OCI-LY7 (cell line): ENCODE results near the gene PSMC3IP. TPM values are rescaled to one million over a fixed set of nuclear protein-coding genes. Genes with fewer than 3 reads are reported as not detected.
"Not testable (repeated sequence)": the region's sequence is repeated elsewhere in the genome, so short reads cannot be mapped to it uniquely, and the experiment has no call there.

ENCODE experiments used
- BruUV-seq: library from RNA; stranded (reverse); fragments of 400-500 nt; replicated peaks from 2 replicates; lab custom pipeline; 2021; lab: Mats Ljungman, UMichigan
- CTCF ChIA-PET: fragments of 300-600 bp; sonication (Branson Sonifier 250); formaldehyde crosslinking; loops from one replicate; lab custom pipeline; 2022; ENCODE audit warnings: antibody characterized with exemption; ENCODE audit not compliant: unreplicated experiment; lab: Charles Lee
- POLR2A ChIA-PET: fragments of 300-600 bp; sonication (Branson Sonifier 250); formaldehyde crosslinking; loops from one replicate; lab custom pipeline; 2022; ENCODE audit warnings: antibody characterized with exemption; lab: Charles Lee
- DNase-seq: peaks from one replicate; pipeline ENCODE4 v3.0.0-alpha.2; 2015; ENCODE audit warnings: low spot score
- H2AFZ ChIP-seq: fragments of 200-600 bp; sonication (generic), shearing (Covaris generic); 2 replicates; pipeline ENCODE4 v1.6.1; 2014; ENCODE audit warnings: mild to moderate bottlenecking, antibody characterized with exemption, low read length, moderate library complexity
- H3K27ac ChIP-seq: fragments of 200-600 bp; sonication (generic); 2 replicates; pipeline ENCODE4 v1.5.1; 2014; ENCODE audit warnings: mixed run types, low read depth, mild to moderate bottlenecking, moderate library complexity, low read length, inconsistent platforms; ENCODE audit not compliant: poor library complexity, severe bottlenecking
- H3K36me3 ChIP-seq: fragments of 200-600 bp; sonication (generic); 2 replicates; pipeline ENCODE4 v1.6.1; 2014; ENCODE audit warnings: mild to moderate bottlenecking, antibody characterized with exemption, low read length, moderate library complexity, mixed read lengths; ENCODE audit not compliant: insufficient read depth
- H3K4me1 ChIP-seq: fragments of 200-600 bp; sonication (generic); 2 replicates; pipeline ENCODE4 v1.5.1; 2014; ENCODE audit warnings: mild to moderate bottlenecking, low read length; ENCODE audit not compliant: insufficient read depth, poor library complexity, severe bottlenecking
- H3K4me2 ChIP-seq: fragments of 200-600 bp; sonication (generic); 2 replicates; pipeline ENCODE4 v1.6.1; 2014; ENCODE audit warnings: mild to moderate bottlenecking, low read length
- H3K4me3 ChIP-seq: fragments of 200-600 bp; sonication (generic); 2 replicates; pipeline ENCODE4 v1.5.1; 2014; ENCODE audit warnings: mild to moderate bottlenecking, low read depth, low read length; ENCODE audit not compliant: poor library complexity, severe bottlenecking
- H3K79me2 ChIP-seq: fragments of 200-600 bp; sonication (generic); 2 replicates; pipeline ENCODE4 v1.6.1; 2016; ENCODE audit warnings: low read depth, mild to moderate bottlenecking, low read length, moderate library complexity, mixed read lengths; ENCODE audit not compliant: insufficient read depth
- H3K9me2 ChIP-seq: fragments of 200-600 bp; sonication (generic); 2 replicates; pipeline ENCODE4 v1.6.1; 2016; ENCODE audit warnings: mild to moderate bottlenecking, low read length, mixed read lengths; ENCODE audit not compliant: insufficient read depth
- H3K9me3 ChIP-seq: fragments of 200-600 bp; sonication (generic); 2 replicates; pipeline ENCODE4 v1.6.1; 2014; ENCODE audit warnings: mild to moderate bottlenecking, mixed run types, low read length, mixed read lengths
- H4K20me1 ChIP-seq: fragments of 200-600 bp; sonication (generic); 2 replicates; pipeline ENCODE4 v1.6.1; 2014; ENCODE audit warnings: mild to moderate bottlenecking, antibody characterized with exemption, low read length, moderate library complexity, mixed read lengths; ENCODE audit not compliant: insufficient read depth
- EZH2phosphoT487 ChIP-seq: fragments of 200-600 bp; sonication (generic); IDR thresholded peaks from 2 replicates; pipeline ENCODE4 v1.6.1; 2018; ENCODE audit warnings: low read depth, borderline replicate concordance, mild to moderate bottlenecking, mixed run types, antibody characterized with exemption, low read length, moderate library complexity, mixed read lengths
- intact Hi-C: fragments of 100-400 bp; cut with micrococcal nuclease; formaldehyde crosslinking; loops from one replicate; pipeline ENCODE4 v1.10.0; 2022; ENCODE audit not compliant: unreplicated experiment
- total RNA-seq, 2 experiments: library from RNA; depleted of rRNA in 1 of 2; stranded (reverse); fragments of >200 nt in 1 of 2; shearing (Covaris generic) in 1 of 2; gene quantifications; 2 replicates each; pipeline ENCODE4 v1.2.3, GENCODE V29; 2014 to 2022
- TF ChIP-seq, protein P1 (sequence below): fragments of 200-600 bp; sonication (generic); conservative IDR thresholded peaks from 2 replicates; pipeline ENCODE4 v1.5.1; 2014; ENCODE audit warnings: mild to moderate bottlenecking, antibody characterized with exemption, low read length, moderate library complexity, mixed read lengths

The PSMC3IP gene
- total RNA-seq, 2 experiments from 2014 or later, result 27.3 to 36.4 TPM

DNA sequence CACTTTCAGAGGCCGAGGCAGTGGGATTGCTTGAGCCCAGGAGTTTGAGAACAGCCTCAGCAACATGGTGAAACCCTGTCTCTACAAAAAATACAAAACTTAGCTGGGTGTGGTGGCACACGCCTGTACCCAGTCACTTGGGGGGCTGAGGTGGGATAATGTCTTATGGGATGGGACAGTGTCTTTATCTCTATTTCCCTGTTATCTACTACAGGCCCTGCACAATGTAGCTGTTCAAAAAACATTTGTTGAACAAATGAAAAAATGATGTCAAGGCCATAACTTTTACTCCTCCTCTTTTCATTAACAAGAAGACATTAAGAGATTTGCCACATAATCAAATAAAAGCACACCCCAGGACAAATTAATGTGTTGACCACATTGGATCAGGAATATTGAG, 45.7 kb upstream of the PSMC3IP start:
- no peaks in the 10 kb centered on the region for H3K9me3 ChIP-seq
- H3K9me2 ChIP-seq, result no peaks in the 10 kb centered on the region
- BruUV-seq, result no TSS peak
- intact Hi-C loops, result no loop called here
- DNase-seq, result no peak
- H3K4me1 ChIP-seq, result peaks cover 18% of the 10 kb centered on the region
- no peaks in the 10 kb centered on the region for H3K36me3 ChIP-seq
- no peaks in the 10 kb centered on the region for H3K79me2 ChIP-seq
- no peak overlapping the region for H3K4me3 ChIP-seq
- no peak overlapping the region for H3K27ac ChIP-seq
- H3K4me2 ChIP-seq, result no peak overlapping the region
- no peak overlapping the region for H2AFZ ChIP-seq
- H4K20me1 ChIP-seq, result no peaks in the 10 kb centered on the region
- TF ChIP-seq EZH2phosphoT487, result no peak
- TF ChIP-seq, protein P1, sequence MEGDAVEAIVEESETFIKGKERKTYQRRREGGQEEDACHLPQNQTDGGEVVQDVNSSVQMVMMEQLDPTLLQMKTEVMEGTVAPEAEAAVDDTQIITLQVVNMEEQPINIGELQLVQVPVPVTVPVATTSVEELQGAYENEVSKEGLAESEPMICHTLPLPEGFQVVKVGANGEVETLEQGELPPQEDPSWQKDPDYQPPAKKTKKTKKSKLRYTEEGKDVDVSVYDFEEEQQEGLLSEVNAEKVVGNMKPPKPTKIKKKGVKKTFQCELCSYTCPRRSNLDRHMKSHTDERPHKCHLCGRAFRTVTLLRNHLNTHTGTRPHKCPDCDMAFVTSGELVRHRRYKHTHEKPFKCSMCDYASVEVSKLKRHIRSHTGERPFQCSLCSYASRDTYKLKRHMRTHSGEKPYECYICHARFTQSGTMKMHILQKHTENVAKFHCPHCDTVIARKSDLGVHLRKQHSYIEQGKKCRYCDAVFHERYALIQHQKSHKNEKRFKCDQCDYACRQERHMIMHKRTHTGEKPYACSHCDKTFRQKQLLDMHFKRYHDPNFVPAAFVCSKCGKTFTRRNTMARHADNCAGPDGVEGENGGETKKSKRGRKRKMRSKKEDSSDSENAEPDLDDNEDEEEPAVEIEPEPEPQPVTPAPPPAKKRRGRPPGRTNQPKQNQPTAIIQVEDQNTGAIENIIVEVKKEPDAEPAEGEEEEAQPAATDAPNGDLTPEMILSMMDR, result no peak
- ChIA-PET CTCF (interaction anchor here (0.6 kb wide), 1 partner anchor 17 kb away, joined by 3 read pairs; no protein-coding TSS in a partner anchor), POLR2A (interaction anchor here (0.6 to 1.5 kb wide), 3 partner anchors 12 to 59 kb away, joined by 5 to 6 read pairs (median 5); no protein-coding TSS in a partner anchor)

DNA sequence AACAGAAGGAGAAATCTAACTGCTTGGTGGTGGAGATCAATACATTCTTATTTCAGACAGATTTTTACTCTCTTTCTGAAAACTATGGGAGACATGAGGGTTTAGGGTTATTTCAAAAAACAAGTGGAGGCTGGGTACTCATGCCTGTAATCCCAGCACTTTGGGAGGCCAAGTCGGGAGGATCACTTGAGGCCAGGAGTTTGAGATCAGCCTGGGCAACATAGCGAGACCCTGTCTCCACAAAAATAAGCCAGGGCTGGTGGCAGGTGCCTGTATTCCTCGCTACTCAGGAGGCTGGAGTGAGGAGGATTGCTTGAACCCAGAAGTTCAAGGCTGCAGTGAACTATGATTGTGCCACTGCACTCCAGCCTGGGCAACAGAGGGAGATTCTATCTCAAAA, 44.5 kb upstream of the PSMC3IP start:
- POLR2A ChIA-PET, result interaction anchor here (1.1 kb wide), 1 partner anchor 44 kb away, joined by 6 read pairs; no protein-coding TSS in a partner anchor

GRCh38 chr17:42618442-42619150, 41.1 kb upstream of the PSMC3IP start:
- ChIA-PET POLR2A (interaction anchor here (0.6 to 2.5 kb wide), 13 partner anchors 9 to 226 kb away, joined by 3 to 7 read pairs (median 4); partner anchors contain the start of genes PSMC3IP, RETREG3, TUBG1 and TUBG2), CTCF (interaction anchor here (1.0 to 1.3 kb wide), 3 partner anchors 13 to 62 kb away, joined by 3 to 4 read pairs (median 3); no protein-coding TSS in a partner anchor)
- H3K4me2 ChIP-seq, result peak overlapping the region; percentile 56
- H3K4me3 ChIP-seq, result no peak overlapping the region
- no TSS peak for BruUV-seq
- no peaks in the 10 kb centered on the region for H3K9me3 ChIP-seq
- H4K20me1 ChIP-seq, result no peaks in the 10 kb centered on the region
- peaks cover 27% of the 10 kb centered on the region for H3K4me1 ChIP-seq
- no peak for TF ChIP-seq EZH2phosphoT487
- TF ChIP-seq, protein P1, result peak; percentile 57
- no peaks in the 10 kb centered on the region for H3K9me2 ChIP-seq
- intact Hi-C loops, result loop anchor here (2.0 to 5.0 kb wide), 2 partner anchors 39 to 40 kb away; partner anchors contain the start of gene TUBG2
- no peaks in the 10 kb centered on the region for H3K79me2 ChIP-seq
- peak overlapping the region; percentile 19; the same call in 1 of the 2 replicates for H2AFZ ChIP-seq
- peaks cover 30% of the 10 kb centered on the region for H3K36me3 ChIP-seq
- H3K27ac ChIP-seq, result peak overlapping the region; percentile 60
- peak; percentile 50 for DNase-seq

More for the DNA sequence above, 44.5 kb upstream of the PSMC3IP start:
- H3K9me3 ChIP-seq, intact Hi-C loops, H3K4me3 ChIP-seq, DNase-seq, CTCF ChIA-PET, H2AFZ ChIP-seq, H3K4me2 ChIP-seq, H3K9me2 ChIP-seq, H4K20me1 ChIP-seq, H3K79me2 ChIP-seq, H3K36me3 ChIP-seq, H3K27ac ChIP-seq, BruUV-seq: not testable (repeated sequence)
- peaks cover 27% of the 10 kb centered on the region for H3K4me1 ChIP-seq
